ENCODE measurements around the gene RRM1.
"Not testable (repeated sequence)": the region's sequence is repeated elsewhere in the genome, so short reads cannot be mapped to it uniquely, and the experiment has no call there.

Gene RRM1

DNA sequence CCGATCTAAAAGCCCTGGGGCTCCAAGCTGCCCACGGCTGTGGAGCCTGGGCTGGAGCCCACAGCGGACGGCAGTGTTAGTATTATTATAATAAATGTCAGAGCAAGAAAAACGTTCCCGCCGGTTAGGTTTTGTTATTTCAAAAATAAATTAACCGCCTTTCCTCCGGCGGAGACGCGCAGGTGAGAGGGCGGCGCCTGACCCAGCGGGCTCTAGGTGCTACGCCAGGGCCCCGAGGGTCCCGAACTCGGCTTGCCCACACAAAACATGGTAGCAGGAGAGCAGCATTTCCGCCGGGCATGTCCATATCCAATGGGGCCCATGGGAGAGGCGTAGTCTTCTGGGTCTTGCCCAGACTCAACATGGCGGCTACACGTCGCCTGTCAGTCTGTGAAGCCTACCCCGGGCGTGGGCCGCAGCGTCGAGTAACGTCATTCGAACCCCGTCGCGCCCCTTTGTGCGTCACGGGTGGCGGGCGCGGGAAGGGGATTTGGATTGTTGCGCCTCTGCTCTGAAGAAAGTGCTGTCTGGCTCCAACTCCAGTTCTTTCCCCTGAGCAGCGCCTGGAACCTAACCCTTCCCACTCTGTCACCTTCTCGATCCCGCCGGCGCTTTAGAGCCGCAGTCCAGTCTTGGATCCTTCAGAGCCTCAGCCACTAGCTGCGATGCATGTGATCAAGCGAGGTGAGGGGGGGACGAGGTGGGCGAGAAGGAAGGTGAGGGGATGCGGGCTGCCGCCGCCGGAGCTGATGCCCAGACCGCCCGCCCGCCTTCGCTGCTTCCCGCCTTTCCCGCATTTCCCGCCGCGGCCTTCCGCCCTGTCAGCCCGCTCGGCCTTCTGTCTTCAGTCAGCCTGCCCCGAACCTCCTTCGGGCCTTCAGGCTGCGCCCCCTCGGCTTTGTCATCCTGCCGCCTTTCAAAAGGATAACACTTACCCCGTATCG lies at the start of gene RRM1:
TSS of gene RRM1 (plus strand) at position 452 of the 944 bp plus-strand sequence. CDS start at position 666, 214 bp downstream.
- DNase-seq (ENCODE audit: low read depth in 2 of 2) = peak; percentile 90 to 92

DNA sequence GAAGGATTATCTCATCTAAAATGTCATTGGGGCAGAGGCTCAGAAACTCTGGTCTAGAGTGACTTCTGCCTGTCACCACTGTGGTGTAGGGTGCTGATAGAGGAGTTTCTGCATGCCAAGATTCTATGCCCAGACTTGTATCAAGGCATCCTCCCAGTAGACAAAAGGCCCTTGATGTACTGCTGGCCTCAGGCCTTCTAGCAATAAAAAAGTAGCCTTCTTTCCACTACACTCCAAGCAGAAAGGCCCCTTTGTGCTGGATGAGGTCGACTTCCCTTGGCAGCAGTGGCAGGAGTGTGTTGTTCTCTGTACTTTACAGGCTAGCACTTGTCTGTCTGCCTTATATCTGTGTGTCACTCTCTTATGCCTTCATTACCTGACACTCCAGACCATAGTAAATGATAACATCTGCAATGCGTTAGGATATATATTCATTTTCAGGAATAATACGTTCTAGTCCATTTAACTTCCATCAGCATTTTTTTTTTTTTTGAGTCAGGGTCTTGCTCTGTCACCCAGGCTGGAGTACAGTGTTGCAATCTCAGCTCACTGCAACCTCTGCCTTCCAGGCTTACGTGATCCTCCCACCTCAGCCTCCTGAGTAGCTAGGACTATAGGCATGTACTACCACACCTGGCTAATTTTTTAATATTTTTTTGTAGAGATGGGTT lies 49.5 kb upstream of the RRM1 start:
- no peak for DNase-seq (ENCODE audit: low read depth in 2 of 2)

DNA sequence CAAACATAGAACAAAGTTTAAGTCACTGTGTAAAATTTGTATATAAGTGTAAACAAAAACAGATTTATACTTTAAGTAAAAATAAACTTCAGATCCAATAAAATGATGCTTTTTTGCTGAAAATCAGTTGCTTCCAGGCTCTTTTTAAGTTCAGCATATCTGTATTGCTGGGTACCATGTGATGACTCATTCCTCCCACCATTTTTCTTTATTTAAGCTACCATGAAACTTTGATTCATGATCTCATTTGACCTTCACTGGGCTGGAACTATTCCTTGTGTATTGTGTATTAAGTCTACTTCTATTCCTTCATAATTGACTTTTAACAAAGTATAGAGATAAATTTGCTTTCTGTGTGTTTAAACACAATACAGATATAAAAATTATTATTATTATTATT lies 46.3 kb upstream of the RRM1 start:
- DNase-seq (ENCODE audit: low read depth in 2 of 2) = no peak

DNA sequence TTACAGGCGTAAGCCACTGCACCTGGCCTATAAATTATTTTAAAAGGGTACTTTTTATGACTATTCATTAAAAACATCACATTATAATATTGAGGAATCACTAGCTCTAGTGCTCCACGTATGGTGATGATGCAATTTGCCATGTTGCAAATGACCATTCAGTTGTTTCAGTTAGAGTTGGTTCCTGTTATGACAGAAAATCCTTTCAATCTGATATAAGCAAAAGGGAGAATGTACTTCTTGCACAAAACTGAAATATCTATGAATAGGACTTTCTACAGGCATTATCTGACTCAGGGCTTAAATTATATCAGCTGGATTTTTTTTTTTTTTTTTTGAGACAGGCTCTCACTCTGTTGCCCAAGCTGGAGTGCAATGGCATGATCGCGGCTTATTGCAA lies 45.6 kb upstream of the RRM1 start:
- no peak for DNase-seq (ENCODE audit: low read depth in 2 of 2)

DNA sequence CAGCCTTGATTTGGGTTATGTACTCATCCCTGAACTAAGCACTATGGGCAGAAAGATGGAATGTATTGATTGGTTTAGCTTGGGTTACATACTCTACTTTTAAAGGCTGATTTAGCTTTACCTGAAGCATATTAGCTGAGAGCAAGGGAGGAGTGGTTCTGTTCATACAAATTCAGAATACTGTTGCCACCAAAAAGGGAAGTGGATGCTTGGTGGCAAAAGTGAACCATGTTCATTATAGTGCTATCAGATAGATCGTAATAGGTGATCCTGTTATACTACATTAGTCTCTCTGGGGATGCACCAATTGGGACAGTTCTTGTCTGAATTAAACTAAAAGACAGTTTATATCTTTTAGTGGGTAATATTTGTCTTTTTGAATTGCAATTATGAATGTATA lies 44.5 kb upstream of the RRM1 start:
- DNase-seq (ENCODE audit: low read depth in 2 of 2) = no peak

DNA sequence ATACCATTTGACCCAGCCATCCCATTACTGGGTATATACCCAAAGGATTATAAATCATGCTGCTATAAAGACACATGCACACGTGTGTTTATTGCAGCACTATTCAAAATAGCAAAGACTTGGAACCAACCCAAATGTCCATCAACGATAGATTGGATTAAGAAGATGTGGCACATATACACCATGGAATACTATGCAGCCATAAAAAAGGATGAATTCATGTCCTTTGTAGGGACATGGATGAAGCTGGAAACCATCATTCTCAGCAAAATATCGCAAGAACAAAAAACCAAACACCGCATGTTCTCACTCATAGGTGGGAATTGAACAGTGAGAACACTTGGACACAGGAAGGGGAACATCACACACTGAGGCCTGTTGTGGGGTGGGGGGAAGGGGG lies 41.4 kb upstream of the RRM1 start:
- not testable (repeated sequence) for DNase-seq (ENCODE audit: low read depth in 2 of 2)

DNA sequence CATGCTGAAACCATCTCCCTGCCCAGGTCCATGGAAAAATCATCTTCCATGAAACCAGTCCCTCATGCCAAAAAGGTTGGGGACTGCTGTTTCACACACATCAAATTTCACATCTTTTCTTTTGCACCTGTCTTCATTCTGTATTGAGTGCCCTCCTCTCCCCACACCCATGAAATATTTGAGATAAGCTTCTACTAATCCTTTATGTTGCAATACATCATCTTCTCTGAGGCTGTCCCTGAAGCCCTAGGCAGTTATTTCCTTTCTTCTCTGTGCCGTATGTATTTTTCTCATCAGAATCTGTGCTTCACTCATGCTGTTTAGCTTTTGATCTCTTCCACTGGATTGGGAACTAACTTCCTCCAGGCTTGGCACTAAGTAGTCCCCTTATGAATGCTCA lies 40.0 kb upstream of the RRM1 start:
- no peak for DNase-seq (ENCODE audit: low read depth in 2 of 2)

DNA sequence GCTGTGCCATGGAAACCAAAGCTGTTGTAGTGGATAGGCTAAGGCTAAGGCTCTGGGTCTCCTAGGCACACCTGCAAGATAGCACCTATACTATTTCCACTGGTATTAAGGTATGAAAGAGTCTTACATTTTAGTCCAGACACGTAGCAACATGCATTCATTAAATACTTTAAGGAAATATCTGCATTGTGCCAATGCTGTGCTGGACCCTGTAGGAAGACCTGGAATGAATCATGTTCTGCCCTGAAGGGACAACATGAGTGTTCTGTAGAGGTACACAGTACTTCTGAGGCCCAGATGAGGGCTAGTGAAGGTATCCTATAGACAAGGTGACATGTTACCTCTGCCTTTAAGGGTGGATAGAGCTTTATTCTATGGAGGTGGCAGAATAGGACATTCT lies 35.2 kb upstream of the RRM1 start:
- DNase-seq (ENCODE audit: low read depth in 2 of 2) = no peak

DNA sequence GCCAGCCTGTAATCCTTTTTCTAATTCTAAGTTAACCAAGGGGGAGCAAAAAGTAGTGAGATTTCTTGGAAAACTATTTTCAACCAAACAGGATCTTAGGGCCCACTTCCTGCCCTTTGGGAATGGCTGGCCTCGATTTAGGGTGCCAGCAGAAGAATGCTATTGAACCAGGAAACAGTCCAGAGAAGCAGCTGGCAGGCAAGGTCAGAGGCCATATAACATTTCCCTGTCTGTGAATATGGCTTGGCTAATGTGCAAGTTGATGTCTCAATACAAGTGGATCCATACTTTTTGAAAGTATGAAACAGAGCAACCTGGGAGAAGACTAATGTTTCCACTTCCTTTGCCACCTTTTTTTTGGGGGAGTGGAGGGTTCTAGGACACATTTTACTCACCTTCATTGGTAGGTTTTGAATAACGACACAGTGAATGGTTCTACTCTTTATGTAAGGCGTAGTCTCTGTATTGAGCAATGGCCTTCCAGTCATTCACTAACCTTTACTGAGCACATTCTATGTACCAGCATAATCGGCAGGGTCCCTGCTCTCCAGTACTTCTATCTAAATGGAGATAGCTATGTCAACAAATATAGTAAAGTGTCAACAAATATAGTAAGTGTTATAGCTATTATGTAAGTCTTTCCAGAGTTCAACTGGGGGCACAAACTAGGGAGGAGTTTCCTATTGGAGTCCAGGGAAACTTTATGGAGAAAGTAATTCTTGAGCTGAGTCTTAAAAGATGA lies 34.2 kb upstream of the RRM1 start:
- no peak for DNase-seq (ENCODE audit: low read depth in 2 of 2)

DNA sequence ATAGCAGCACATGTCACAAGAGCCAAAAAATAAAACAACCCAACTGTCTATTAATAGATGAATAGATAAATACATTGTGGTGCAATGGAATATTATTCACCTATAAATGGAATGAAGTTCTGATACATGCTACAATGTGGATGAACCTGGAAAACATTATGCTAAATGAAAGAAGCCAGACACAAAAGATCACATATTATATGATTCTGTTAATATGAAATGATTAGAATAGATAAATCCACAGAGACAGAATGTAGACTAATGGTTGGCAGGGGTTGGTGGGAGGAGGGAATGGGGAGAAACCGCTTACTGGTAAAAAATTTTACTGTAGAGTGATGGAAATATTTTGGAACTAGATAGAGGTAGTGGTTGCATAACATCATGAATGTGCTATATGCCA lies 32.9 kb upstream of the RRM1 start:
- DNase-seq (ENCODE audit: low read depth in 2 of 2) = no peak

DNA sequence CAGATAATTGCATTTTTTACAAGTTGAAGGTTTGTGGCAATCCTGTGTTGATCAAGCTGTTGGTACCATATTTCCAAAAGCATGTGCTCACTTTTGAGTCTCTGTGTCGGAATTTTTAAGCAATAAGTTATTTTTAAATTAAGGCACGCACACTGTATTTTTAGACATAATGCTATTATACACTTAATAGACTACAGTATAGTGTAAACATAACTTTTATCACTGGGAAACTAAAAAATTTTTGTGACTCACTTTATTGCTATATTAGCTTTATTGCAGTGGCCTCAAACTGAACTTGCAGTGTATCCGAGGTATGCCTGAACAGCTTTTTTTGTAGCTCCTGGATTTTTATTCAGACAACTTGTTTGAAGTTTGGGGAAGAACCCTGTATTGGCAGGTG lies 31.3 kb upstream of the RRM1 start:
- no peak for DNase-seq (ENCODE audit: low read depth in 2 of 2)

DNA sequence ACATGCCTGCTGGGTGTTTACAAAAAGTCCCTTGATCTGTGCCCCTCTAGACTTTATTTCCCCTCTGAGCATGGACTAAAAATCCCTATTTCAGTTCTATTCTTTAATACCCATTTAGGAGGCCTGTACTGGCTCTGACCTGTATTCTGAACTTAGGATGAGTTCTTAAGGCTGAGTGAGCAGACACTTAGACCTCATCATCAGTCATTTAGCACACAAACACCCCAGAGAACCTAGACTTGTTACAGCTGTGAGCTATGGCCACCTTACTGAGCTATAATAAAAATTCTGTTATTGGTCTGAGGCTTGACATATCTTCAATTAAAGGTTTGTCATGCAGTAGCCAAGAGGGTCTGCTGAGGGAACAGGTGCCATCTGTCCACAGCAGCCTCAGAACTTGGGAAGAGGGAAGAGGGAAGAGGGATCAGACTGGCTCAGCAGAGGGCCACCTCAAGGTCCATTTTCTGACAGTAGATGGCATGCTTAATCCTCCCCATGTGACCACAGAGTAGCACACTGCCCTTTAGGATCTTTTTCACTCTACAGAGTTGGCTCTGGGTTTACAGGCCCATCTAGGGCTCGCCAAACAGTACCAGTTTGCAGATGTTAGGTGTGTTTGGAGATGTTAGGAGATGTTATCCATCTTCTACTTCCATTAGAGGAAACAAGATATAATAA lies 30.2 kb upstream of the RRM1 start:
- DNase-seq (ENCODE audit: low read depth in 2 of 2) = no peak

DNA sequence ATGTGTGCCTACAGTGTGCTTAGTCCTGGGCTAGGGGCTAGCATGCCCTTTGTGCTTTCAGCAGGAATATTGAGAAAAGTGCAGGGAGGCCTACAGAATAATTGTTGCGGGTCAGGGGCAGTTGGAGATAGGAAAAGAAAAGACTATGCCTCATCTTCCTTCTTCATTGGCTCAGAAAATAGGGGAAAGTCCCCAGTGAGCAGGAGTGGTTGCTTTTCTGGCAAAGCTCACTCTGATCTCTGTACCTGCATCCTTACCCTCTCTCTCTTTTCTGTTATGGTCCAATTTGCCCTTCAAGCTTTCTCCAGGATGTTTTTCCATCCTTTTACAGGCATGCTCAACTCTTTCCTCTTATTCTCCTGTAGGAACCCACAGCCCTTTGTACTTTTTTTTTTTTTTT lies 29.5 kb upstream of the RRM1 start:
- no peak for DNase-seq (ENCODE audit: low read depth in 2 of 2)

DNA sequence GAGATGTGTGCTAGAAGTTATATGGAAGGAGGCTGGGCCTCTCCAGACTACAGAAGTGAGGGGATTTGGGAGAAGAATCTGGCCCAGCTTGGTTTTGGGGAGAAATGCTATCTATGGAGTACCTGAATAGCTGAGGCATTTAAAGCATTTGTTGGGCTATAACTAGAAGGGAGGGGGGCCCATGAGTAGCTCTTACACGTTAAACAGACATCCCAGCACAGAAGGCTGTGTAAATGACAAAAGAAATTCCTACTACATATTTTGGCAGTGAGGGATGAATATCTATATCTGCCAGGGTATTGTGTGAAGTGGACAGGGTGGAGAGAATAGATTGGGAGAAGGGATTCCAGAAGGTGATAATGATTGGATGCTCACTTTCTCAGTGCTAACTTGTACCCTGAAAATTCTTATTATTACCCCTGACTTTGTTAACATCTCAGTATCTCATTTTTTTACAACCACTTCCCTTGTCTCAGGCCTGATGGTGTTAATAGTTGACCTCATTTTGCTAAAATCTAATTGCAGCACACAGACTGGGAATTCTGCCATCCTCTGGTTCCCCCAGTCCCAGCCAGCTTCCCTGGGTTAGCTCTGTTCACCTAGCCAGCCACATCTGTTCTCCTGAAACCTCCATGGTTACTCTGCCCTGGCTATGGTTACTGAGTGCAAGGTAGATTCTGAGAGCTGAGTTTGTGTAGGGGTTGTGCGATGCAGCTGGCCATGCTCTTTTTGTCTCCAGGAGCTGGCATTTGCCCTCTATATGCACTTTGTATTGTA lies 28.8 kb upstream of the RRM1 start:
- no peak for DNase-seq (ENCODE audit: low read depth in 2 of 2)

DNA sequence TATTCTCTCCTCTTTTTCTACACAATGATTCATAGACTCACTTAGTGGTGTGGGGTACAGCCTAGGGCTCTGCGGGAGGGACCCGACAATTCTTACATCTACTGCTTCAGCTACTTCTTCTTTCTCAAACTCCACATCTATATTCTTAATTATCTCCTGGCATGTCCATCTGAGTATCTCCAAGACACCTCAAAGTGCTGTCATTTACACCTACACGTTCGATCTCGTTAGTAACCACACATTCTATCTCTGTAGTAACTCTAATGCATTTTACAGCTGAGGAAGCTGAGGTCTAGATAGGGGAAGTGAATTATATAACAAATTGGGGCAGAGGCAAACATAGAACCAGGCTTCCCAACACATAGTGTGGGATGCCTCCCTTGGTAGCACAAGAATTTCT lies 27.7 kb upstream of the RRM1 start:
- no peak for DNase-seq (ENCODE audit: low read depth in 2 of 2)

DNA sequence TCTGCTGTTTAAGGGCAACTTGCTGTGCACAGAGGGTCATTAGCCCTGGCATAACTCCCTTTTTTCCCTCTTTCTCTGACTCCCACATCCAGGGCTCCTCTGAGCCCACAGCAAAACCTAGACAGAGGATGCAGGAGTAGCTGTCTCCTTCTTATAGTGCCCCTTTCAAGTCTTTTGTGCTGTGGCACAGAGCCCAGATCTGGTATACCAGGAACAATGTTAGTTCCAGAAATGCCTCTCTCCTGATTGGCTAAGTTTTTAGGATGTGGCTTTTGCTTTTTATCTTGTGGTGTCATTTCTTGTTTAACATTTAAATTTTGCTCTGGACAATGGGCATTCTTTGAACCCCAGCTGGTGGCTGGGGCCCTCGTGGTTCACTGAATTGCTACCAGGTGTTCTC lies 25.6 kb upstream of the RRM1 start:
- no peak for DNase-seq (ENCODE audit: low read depth in 2 of 2)

DNA sequence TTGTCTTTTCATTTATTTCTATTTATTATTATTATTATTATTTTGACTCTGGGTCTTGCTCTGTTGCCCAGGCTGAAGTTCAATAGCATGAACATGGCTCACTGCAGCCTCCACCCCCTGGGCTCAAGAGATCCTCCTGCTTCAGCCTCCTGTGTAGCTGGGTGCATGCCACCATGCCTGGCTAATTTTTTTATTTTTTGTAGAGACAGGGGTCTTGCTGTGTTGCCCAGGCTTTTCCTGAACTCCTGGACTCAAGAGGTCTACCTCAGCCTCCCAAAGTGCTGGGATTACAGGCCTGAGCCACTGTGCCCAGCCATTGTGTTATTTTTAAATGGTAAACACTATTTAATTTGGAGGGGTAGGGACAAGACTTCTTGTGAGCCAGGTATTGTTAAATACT lies 23.3 kb upstream of the RRM1 start:
- no peak for DNase-seq (ENCODE audit: low read depth in 2 of 2)

DNA sequence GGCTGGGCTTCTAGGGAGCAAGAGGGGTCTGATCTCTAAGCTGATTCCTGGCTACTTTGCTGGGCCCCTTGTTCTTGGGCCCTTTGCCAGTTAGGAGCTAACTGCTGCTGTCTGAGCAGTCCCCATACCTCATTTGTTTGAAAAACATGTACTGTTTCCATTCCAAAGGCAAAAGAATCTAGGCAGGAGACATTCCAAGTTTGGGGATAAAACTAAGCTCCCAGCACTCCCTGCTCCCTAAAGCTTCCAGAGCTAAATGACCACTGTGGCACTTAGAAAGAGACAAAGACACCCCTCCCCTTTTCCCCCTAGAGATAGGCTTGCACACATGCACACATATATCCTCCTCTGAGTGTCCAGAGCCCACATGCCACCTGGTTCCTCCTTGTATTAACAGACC lies 22.7 kb upstream of the RRM1 start:
- no peak for DNase-seq (ENCODE audit: low read depth in 2 of 2)

DNA sequence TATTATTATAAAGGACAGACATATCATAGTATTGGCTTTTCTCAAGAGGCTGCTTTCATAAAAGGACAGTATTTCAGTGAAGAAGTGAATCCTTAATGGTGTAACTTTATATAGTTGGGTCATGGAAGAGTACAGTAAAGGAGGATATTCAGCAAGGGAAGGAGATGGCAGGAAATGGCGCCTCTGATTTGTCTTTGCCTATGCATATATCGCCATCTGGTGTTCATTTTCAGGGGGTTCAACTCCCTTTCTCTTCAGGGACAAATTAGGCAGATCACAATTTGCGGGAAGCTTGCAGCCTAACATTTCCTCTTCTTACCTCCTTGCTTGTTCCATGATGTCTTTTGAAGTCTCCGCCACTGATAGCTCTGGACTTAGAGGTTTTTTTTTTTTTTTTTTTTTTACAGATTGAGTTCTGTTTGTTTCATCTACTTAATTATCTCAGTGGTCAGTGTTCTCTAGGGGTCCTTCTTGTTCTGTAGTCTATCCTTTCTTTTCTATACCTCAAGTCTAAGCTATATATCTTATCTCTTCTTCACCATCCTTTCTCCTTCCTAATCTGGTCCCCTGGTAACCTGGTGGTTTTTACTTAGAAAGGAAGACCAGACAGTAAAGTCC lies 21.8 kb upstream of the RRM1 start:
- peak; percentile 38 to 45 for DNase-seq (ENCODE audit: low read depth in 2 of 2)

DNA sequence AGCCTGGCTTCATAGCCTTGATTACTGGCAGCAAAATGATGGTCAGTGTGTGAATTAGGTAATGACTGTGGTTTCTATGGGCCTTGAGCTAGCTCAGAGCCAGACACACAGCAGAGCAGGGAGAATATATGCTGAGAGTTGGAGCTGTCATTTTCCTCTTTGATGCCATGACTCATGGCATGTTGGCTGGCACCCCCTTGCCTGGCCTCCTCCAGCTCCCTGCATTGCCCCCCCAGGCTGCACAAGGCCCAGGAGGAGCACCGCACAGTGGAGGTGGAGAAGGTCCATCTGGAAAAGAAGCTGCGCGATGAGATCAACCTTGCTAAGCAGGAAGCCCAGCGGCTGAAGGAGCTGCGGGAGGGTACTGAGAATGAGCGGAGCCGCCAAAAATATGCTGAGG lies 20.3 kb upstream of the RRM1 start:
- no peak for DNase-seq (ENCODE audit: low read depth in 2 of 2)

DNA sequence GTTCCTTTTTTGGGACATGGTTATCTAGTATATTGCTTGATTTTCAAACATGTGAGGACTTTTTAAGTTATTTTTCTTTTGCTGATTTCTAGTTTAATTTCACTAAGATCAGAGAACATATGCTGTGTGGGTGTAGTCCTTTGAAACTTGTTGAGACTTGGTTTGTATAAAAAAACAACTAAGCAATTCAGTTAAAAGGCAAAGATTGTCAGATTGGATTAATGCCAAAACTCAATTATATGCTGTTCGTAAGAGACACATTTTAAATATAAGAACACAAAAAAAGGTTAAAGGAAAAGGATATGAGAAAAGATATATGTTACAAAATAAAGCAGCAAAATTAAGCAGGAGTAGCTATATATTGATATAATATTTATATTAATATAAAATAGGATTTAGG lies 17.8 kb upstream of the RRM1 start:
- DNase-seq (ENCODE audit: low read depth in 2 of 2) = no peak

Measured in fibroblast of skin of left biceps (primary cell).